AG04449 (cell line): ENCODE data around the gene RHEX.

Source experiments
- CTCF ChIA-PET: fragments of 350-600 bp; formaldehyde crosslinking; extraction: SDS; loops from one replicate; lab custom pipeline; 2021; ENCODE audit warnings: antibody characterized with exemption; lab: Yijun Ruan, JAX
- POLR2A ChIA-PET: fragments of 400-600, 350-600 bp; formaldehyde crosslinking; extraction: SDS; loops from one replicate; lab custom pipeline; 2020; ENCODE audit warnings: antibody characterized with exemption, inconsistent platforms; lab: Yijun Ruan, JAX
- DNase-seq: peaks from one replicate; pipeline ENCODE4 v3.0.0-alpha.2; 2010; ENCODE audit warnings: low read depth, low spot score
- H3K4me3 ChIP-seq: 2 replicates; pipeline ENCODE4 v1.5.1; 2011; ENCODE audit warnings: low read depth, mild to moderate bottlenecking, control low read depth, low read length
- TF ChIP-seq, protein P1 (sequence below): IDR thresholded peaks from one replicate; pipeline ENCODE4 v1.5.1; 2011; ENCODE audit warnings: mild to moderate bottlenecking, moderate library complexity, low read length, control low read depth, inconsistent platforms; ENCODE audit not compliant: insufficient read depth; ENCODE audit errors: missing control alignments

Gene RHEX

DNA sequence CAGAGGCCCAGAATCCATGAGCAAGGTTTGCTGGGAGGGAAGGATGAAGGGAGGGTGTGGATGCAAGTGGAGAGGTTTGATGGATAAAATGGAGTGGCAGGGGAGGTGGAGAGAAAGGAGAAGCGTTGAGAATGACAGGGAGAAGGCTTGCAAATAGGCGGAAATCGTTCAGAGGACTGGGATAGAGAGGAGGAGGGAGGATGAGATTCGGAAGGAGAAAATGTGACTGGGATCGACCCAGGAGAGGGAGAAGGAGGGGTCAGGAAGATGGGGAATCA is 63.8 kb downstream of the RHEX start:
- peak overlapping the region; percentile 40 for H3K4me3 ChIP-seq
- TF ChIP-seq, protein P1, sequence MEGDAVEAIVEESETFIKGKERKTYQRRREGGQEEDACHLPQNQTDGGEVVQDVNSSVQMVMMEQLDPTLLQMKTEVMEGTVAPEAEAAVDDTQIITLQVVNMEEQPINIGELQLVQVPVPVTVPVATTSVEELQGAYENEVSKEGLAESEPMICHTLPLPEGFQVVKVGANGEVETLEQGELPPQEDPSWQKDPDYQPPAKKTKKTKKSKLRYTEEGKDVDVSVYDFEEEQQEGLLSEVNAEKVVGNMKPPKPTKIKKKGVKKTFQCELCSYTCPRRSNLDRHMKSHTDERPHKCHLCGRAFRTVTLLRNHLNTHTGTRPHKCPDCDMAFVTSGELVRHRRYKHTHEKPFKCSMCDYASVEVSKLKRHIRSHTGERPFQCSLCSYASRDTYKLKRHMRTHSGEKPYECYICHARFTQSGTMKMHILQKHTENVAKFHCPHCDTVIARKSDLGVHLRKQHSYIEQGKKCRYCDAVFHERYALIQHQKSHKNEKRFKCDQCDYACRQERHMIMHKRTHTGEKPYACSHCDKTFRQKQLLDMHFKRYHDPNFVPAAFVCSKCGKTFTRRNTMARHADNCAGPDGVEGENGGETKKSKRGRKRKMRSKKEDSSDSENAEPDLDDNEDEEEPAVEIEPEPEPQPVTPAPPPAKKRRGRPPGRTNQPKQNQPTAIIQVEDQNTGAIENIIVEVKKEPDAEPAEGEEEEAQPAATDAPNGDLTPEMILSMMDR, result no peak
- DNase-seq, result no peak
- POLR2A ChIA-PET, result no interaction called here
- CTCF ChIA-PET, result interaction anchor here (1.0 to 2.5 kb wide), 2 partner anchors 9 to 461 kb away, joined by 3 to 15 read pairs; no protein-coding TSS in a partner anchor

DNA sequence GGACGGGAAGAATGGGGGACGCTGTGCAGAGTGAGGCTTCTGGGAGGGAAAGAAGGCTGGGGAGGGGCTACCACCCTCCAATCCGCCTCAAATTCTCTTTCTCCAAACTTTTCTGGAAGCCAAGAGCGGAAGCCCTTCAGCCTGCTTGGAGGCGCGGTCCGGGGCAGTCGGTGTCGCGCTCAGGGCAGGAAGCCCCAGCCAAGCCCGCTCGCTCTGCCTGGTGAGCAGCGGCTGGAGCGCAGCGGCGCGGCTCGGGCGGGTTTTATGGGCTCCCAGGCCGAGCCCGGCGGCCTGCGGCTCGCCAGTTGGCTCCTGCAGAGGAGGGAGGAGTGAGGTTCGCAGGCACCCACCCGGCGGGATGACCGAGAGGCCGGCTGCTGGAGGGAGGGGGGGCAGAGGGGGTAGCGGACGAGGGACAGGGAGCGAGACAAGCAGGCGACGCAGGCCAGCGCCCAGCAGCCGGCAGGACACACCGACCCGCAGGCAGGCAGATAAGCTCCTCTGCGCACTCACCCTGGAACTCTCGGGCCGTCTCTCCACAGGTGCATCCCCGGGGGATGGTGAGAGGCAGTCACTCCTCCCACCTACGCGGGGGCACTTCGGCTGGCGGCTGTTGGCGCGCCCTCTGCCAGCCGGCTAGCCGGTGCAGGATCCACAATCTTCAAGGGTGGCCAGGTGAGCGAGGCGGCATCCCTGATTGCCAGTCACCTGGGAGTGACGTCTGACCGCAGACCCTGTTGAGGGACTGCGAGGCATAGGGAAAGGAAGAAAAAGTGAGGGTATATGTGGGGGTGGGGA is 64.4 kb downstream of the RHEX start, which contains the start of gene AVPR1B:
AVPR1B (minus strand) TSS at position 238 of the 798 bp plus-strand sequence. CDS start 498 bp downstream, outside the sequence.
- peak within 1 kb of the TSS; percentile 40 for H3K4me3 ChIP-seq
- ChIA-PET POLR2A (no interaction called here), CTCF (interaction anchor here (0.6 to 2.5 kb wide), 5 partner anchors 10 to 482 kb away, joined by 3 to 15 read pairs (median 3); no protein-coding TSS in a partner anchor)
- DNase-seq, result no peak
- TF ChIP-seq, protein P1, result no peak

DNA sequence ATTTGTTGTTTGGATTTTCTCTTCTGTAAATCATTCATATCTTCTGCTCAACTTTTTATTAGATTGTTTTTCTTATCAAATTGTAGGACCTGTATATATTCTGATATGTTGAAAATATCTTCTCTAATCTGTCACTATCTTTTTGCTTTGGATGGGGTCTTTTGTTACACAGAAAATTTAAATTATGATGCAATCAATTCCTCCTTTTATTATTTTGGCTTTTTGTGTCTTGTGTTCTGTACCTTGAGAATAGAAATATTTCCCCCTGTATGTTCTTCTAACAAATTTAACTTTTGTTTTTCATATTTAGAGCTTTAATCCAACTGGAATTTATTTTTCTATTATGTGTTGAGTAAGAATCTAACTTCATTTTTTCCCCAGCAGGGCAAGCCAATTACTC is 67.4 kb downstream of the RHEX start:
- no peak for DNase-seq
- H3K4me3 ChIP-seq, result no peak overlapping the region
- ChIA-PET POLR2A (no interaction called here), CTCF (interaction anchor here (0.6 to 2.5 kb wide), 5 partner anchors 10 to 387 kb away, joined by 3 to 13 read pairs (median 3); no protein-coding TSS in a partner anchor)
- TF ChIP-seq, protein P1, result no peak

DNA sequence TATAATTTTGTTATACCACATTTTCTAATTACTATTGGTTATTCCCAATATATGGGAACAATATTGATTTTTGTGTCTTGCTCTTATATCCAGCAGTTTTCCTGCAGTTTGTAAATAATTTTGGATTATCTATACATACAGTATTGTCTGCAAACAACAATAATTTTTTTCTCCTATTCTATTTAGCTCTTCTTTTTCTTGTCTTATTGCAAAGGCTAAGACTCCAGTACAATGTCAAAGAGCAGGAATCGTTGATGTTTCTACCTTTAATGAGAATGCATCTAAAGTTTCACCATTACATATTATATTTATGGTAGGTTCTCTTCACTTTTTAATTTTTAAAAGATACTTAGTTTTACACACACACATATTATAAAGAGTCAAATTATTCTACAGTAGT is 68.3 kb downstream of the RHEX start:
- H3K4me3 ChIP-seq, result no peak overlapping the region
- TF ChIP-seq, protein P1, result no peak
- POLR2A ChIA-PET, result no interaction called here
- no peak for DNase-seq
- CTCF ChIA-PET, result interaction anchor here (1.0 to 2.5 kb wide), 3 partner anchors 11 to 15 kb away, joined by 3 to 13 read pairs (median 6); no protein-coding TSS in a partner anchor

DNA sequence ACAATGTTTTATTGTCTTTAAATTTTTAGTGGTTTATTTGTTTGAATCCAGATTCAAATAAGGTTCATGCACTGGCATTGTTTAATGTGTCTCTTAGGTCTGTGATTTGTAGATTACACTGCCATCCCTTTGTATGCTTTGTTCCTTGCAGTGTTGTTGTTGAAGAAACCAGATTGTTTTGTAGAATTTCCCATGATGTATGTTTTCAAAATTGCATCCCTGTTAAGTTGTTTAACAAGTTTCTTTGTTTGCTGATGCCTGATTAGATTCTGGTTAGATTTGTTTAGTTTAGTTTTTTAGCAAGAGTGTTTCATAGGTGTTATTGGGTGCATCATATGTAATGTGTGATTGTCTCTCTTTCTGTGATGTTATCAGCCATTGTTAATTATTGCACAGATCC is 69.7 kb downstream of the RHEX start:
- TF ChIP-seq, protein P1, result no peak
- no peak for DNase-seq
- POLR2A ChIA-PET, result no interaction called here
- CTCF ChIA-PET, result no interaction called here
- no peak overlapping the region for H3K4me3 ChIP-seq

DNA sequence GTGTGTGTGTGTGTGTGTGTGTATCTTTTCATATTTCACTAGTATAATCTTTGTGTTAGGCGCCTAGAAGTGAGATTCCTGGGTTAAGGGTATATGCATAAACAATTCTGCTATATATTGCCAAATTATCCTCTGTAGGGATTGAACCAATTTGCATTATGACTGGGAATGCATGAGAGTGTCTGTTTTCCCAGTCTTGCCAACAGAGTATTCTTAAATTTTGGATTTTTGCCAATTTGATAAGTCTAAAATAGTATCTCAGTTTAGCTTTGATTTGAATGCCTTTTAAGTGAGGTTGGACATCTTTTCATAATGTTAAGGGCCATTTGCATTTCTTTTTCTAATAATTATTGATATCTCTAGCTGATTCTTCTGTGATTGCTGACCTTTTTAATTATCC is 72.4 kb downstream of the RHEX start:
- POLR2A ChIA-PET, result no interaction called here
- DNase-seq, result no peak
- TF ChIP-seq, protein P1, result no peak
- CTCF ChIA-PET, result no interaction called here
- no peak overlapping the region for H3K4me3 ChIP-seq
